ENCODE measurements around the gene IPO9. TPM values are rescaled to one million over a fixed set of nuclear protein-coding genes. Genes with fewer than 3 reads are reported as not detected.

Gene IPO9
- total and polyA plus RNA-seq, 10 of the 15 experiments (the other 5 are each of a cell fraction or from before 2014, with no cell fraction given): 19.1 to 77.3 (median 34.1) TPM

- no peak for TF ChIP-seq SUZ12 (IDR thresholded peaks at IDR 0.05; ENCODE audit: unreplicated experiment)
- no peak for TF ChIP-seq RBBP5 (conservative IDR thresholded peaks at IDR 0.05)
- TF ChIP-seq BACH1 (IDR thresholded peaks at IDR 0.05; ENCODE audit: borderline replicate concordance): no peak
- no peak for TF ChIP-seq MTA2 (IDR thresholded peaks at IDR 0.05; ENCODE audit: low read depth)
- no peak for TF ChIP-seq SUPT20H (IDR thresholded peaks at IDR 0.05; ENCODE audit: borderline replicate concordance, control insufficient read depth, low read depth, low read length)
Measured at GRCh38 chr1:201841265-201841912, 12.4 kb downstream of the IPO9 start (continued).

DNA sequence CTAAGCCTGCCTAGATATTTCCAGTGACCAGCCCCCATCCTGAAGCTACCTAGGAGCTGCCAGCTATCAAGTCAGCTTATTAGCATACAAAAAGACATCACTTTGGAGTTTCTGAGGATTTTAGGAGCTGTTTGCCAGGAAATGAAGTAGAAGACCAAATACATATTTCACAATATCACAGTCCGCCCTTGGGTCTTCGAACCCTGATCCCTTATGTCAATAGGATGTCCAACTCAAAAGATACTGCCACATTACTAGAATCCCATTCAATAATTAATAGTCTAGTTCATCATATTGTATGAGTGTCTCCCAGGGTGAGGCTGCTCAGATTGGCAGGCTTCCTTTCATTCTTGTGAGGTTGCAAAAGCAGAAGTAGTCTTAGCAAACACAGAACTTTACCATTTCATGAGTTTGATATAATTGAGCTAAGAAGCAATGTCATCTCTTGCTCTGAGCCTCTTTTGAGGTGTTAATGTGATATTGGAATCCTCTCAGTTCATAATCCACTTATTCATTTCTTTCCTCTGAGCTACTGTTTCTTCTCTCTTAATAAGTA is 13.6 kb downstream of the IPO9 start:
- in situ Hi-C loops (cut with MboI) (no loop called here), intact Hi-C loops (cut with micrococcal nuclease; ENCODE audit: unreplicated experiment) (no loop called here)
- TF ChIP-seq CREM (IDR thresholded peaks at IDR 0.05; ENCODE audit: low read depth) (no peak), YBX1 (IDR thresholded peaks at IDR 0.05) (no peak), EGR1 (IDR thresholded peaks at IDR 0.05; ENCODE audit: borderline replicate concordance in 1 of 2, low read depth in 2 of 2, low read length in 2 of 2) (no peak), NR2C1 (IDR thresholded peaks at IDR 0.05) (no peak), BRCA1 (IDR thresholded peaks at IDR 0.05; ENCODE audit: low read depth, low read length) (no peak)
- TF ChIP-seq, protein P1, sequence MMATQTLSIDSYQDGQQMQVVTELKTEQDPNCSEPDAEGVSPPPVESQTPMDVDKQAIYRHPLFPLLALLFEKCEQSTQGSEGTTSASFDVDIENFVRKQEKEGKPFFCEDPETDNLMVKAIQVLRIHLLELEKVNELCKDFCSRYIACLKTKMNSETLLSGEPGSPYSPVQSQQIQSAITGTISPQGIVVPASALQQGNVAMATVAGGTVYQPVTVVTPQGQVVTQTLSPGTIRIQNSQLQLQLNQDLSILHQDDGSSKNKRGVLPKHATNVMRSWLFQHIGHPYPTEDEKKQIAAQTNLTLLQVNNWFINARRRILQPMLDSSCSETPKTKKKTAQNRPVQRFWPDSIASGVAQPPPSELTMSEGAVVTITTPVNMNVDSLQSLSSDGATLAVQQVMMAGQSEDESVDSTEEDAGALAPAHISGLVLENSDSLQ (IDR thresholded peaks at IDR 0.05): peak; percentile 30; the same call in 1 of the 2 replicates
- peaks cover 59% of the 10 kb centered on the region for H3K79me2 ChIP-seq (ENCODE audit: control insufficient read depth, insufficient read depth, low read length)
- POLR2A ChIA-PET: interaction anchor here (0.7 kb wide), 1 partner anchor 13 kb away, joined by 3 read pairs; no protein-coding TSS in a partner anchor
- RAD21 ChIA-PET (ENCODE audit: unreplicated experiment): no interaction called here
- CTCF ChIA-PET: interaction anchor here (0.9 to 3.4 kb wide), 6 partner anchors 12 to 132 kb away, joined by 4 to 16 read pairs (median 5); no protein-coding TSS in a partner anchor
- WGBS (ENCODE audit: insufficient coverage, insufficient replicate concordance, low lambda C conversion rate, missing lambda C conversion rate): 94% methylated on average over 2 of the region's 2 CpGs
- FAIRE-seq (no peak), DNase-seq (ENCODE audit: low read depth, low spot score) (no peak), ATAC-seq (peak; percentile 58)
- H3K4me1 ChIP-seq (ENCODE audit: control insufficient read depth, insufficient read depth, low read length): no peaks in the 10 kb centered on the region
- H3K4me2 ChIP-seq (ENCODE audit: control insufficient read depth, insufficient read depth): no peak overlapping the region
- H3K9me3 ChIP-seq (replicated peaks; ENCODE audit: control insufficient read depth, insufficient read depth, low read length): no peaks in the 10 kb centered on the region
- peaks cover 0 to 14% of the 10 kb centered on the region in 2 experiments; a peak in 2 of 4 replicates for H3K36me3 ChIP-seq (ENCODE audit: control insufficient read depth in 2 of 2, insufficient read depth in 2 of 2, low read length in 1 of 2)
- no peaks in the 10 kb centered on the region for H3K27me3 ChIP-seq (replicated peaks in 1 of 2; ENCODE audit: control insufficient read depth in 2 of 2, insufficient read depth in 2 of 2, low read length in 1 of 2)
- no peak overlapping the region for H3K9ac ChIP-seq (ENCODE audit: control insufficient read depth, insufficient read depth, low read length)
- no TSS peak for BruUV-seq (replicated peaks)
- no peak overlapping the region for H3K27ac ChIP-seq (ENCODE audit: control insufficient read depth, insufficient read depth)
- no peak overlapping the region for H2AFZ ChIP-seq (ENCODE audit: control insufficient read depth, low read depth, low read length)
- SMC1A ChIA-PET (ENCODE audit: uncharacterized antibody, unreplicated experiment): interaction anchor here (2.0 kb wide), 1 partner anchor 13 kb away, joined by 7 read pairs; no protein-coding TSS in a partner anchor
- H4K20me1 ChIP-seq (ENCODE audit: control insufficient read depth, insufficient read depth): no peaks in the 10 kb centered on the region
- H3K4me3 ChIP-seq: no peak overlapping the region

Data from GM12878 (cell line).